ENCODE results near the gene MAP3K21.

DNA sequence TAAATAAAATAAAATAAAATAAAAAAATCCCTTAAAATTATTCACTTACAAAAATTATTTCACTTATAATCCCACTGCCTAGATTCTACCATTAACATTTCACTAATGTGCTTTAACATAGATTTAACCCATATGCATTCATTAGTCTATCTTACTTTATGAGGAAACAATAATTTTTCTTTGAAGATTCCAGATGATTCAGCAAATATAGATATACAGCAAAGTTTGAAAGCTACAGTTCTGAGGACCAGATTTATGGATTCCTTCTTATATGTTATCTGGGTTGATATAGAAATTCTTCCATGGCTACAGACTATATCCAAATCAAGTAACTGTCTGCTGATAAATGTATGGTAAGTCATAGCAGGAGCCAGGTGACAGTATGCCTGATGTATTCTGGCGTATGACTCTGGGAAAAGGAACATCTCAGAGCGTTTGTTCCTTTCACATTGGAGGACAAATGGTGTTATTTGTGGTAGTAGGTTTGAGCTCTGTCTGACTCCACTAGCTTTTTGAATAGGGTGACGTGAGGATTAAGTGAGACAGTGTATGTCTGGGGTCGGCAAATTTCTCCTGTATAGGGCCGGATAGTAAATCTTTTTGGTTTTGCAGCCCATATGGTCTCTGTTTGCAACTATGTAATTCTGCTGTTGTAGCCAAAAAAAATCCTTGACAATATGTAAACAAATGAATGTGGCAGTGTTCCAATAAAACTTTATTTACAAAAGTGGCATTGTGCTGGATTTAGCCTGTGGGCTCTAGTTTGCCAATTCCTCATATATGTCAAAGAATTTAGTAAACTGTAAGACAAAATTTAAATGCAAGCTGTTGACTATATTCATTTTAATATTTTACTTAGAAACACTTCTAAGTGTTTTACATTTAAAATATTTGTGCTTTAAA lies 9.3 kb downstream of the MAP3K21 start:
- TF ChIP-seq, protein P1, sequence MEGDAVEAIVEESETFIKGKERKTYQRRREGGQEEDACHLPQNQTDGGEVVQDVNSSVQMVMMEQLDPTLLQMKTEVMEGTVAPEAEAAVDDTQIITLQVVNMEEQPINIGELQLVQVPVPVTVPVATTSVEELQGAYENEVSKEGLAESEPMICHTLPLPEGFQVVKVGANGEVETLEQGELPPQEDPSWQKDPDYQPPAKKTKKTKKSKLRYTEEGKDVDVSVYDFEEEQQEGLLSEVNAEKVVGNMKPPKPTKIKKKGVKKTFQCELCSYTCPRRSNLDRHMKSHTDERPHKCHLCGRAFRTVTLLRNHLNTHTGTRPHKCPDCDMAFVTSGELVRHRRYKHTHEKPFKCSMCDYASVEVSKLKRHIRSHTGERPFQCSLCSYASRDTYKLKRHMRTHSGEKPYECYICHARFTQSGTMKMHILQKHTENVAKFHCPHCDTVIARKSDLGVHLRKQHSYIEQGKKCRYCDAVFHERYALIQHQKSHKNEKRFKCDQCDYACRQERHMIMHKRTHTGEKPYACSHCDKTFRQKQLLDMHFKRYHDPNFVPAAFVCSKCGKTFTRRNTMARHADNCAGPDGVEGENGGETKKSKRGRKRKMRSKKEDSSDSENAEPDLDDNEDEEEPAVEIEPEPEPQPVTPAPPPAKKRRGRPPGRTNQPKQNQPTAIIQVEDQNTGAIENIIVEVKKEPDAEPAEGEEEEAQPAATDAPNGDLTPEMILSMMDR (IDR thresholded peaks at IDR 0.05; ENCODE audit: low read depth, low read length): no peak
- no peak for TF ChIP-seq EZH2phosphoT487 (IDR thresholded peaks at IDR 0.05; ENCODE audit: low read depth)
